Measurements from ENCODE around the gene MEIOC.
"Not testable (repeated sequence)": the region's sequence is repeated elsewhere in the genome, so short reads cannot be mapped to it uniquely, and the experiment has no call there.

Gene MEIOC

DNA sequence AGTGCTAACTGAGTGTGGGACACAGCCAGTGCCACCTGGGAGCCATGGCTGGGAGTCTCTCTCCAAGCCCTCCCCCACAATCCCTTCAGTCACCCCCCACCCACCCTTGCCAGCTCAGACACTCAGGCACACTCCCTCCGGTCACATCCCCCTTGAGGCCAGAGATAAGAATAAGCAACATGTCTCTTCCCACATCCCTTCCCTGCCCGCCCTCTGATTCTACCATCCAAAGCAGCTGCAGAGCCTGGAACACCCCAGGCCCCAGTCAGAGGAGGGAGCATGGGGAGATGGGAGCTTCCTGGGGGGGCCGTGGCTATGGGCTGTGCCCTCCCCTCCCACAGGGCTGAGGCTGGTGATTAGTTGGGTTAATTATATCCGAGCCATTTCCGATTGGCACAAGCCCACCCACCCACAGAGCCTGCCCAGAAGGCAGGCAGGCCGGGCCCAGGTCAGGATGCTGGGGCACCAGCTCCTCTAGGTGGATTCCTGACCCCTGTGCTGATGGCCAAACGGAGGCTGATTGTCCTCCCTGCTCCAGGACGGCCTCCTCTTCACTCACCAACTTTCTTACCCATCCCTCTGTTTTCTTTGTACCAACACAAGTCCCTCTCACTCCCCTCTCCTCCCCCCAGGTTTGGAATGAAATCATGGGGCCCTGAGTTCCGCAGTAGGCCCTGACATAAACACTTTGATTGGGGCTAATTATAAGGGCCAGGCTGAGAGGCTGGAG lies 28.6 kb upstream of the MEIOC start:
- FAIRE-seq (no peak), DNase-seq (ENCODE audit: insufficient read length, low spot score) (no peak)
- TF ChIP-seq PAX5 (IDR thresholded peaks at IDR 0.05; ENCODE audit: insufficient read depth, low read length, severe bottlenecking) (no peak), TAF1 (IDR thresholded peaks at IDR 0.05; ENCODE audit: low read depth, low read length) (no peak), POLR2A (IDR thresholded peaks at IDR 0.05; ENCODE audit: low read depth, low read length) (no peak), POLR2AphosphoS5 (IDR thresholded peaks at IDR 0.05; ENCODE audit: low read depth, low read length) (no peak), POU2F2 (IDR thresholded peaks at IDR 0.05; ENCODE audit: low read depth, low read length) (no peak), SPI1 (IDR thresholded peaks at IDR 0.05; ENCODE audit: low read depth, low read length) (no peak)

- TF ChIP-seq PAX5 (IDR thresholded peaks at IDR 0.05; ENCODE audit: insufficient read depth, low read length, severe bottlenecking) (no peak), SPI1 (IDR thresholded peaks at IDR 0.05; ENCODE audit: low read depth, low read length) (no peak), POLR2AphosphoS5 (IDR thresholded peaks at IDR 0.05; ENCODE audit: low read depth, low read length) (no peak), TAF1 (IDR thresholded peaks at IDR 0.05; ENCODE audit: low read depth, low read length) (no peak), POLR2A (IDR thresholded peaks at IDR 0.05; ENCODE audit: low read depth, low read length) (no peak), POU2F2 (IDR thresholded peaks at IDR 0.05; ENCODE audit: low read depth, low read length) (no peak)
- peak; percentile 31 for FAIRE-seq
- DNase-seq (ENCODE audit: insufficient read length, low spot score) = no peak
These were observed 27.8 kb upstream of the MEIOC start for GRCh38 chr17:44628243-44629188.

GRCh38 chr17:44629314-44629713 lies 27.0 kb upstream of the MEIOC start:
- DNase-seq (ENCODE audit: insufficient read length, low spot score) (no peak), FAIRE-seq (no peak)
- TF ChIP-seq POLR2A (IDR thresholded peaks at IDR 0.05; ENCODE audit: low read depth, low read length) = no peak
- no peak for TF ChIP-seq PAX5 (IDR thresholded peaks at IDR 0.05; ENCODE audit: insufficient read depth, low read length, severe bottlenecking)
- TF ChIP-seq POLR2AphosphoS5 (IDR thresholded peaks at IDR 0.05; ENCODE audit: low read depth, low read length) = no peak
- no peak for TF ChIP-seq POU2F2 (IDR thresholded peaks at IDR 0.05; ENCODE audit: low read depth, low read length)
- TF ChIP-seq SPI1 (IDR thresholded peaks at IDR 0.05; ENCODE audit: low read depth, low read length) = no peak
- TF ChIP-seq TAF1 (IDR thresholded peaks at IDR 0.05; ENCODE audit: low read depth, low read length) = no peak

DNA sequence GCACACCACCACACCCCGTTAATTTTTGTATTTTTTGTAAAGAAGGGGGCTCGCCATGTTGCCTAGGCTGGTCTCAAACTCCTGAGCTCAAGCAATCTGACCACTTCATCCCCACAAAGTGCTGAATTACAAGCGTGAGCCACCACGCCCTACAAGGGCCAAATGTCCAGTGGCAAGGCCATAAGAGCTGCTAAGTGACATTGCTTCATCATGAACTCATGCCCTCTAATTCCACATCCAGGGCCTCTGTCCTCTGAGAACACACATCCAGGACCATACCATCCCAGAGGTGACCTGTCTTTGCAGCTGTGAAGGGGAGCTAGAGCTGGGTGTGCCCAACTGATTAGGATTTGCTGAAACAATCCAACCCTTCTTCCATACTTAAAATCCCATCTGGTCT lies 25.6 kb upstream of the MEIOC start:
- no peak for TF ChIP-seq POLR2AphosphoS5 (IDR thresholded peaks at IDR 0.05; ENCODE audit: low read depth, low read length)
- no peak for TF ChIP-seq TAF1 (IDR thresholded peaks at IDR 0.05; ENCODE audit: low read depth, low read length)
- TF ChIP-seq PAX5 (IDR thresholded peaks at IDR 0.05; ENCODE audit: insufficient read depth, low read length, severe bottlenecking) = no peak
- TF ChIP-seq POLR2A (IDR thresholded peaks at IDR 0.05; ENCODE audit: low read depth, low read length) = no peak
- TF ChIP-seq POU2F2 (IDR thresholded peaks at IDR 0.05; ENCODE audit: low read depth, low read length) = no peak
- TF ChIP-seq SPI1 (IDR thresholded peaks at IDR 0.05; ENCODE audit: low read depth, low read length) = no peak
- no peak for FAIRE-seq
- DNase-seq (ENCODE audit: insufficient read length, low spot score) = no peak

DNA sequence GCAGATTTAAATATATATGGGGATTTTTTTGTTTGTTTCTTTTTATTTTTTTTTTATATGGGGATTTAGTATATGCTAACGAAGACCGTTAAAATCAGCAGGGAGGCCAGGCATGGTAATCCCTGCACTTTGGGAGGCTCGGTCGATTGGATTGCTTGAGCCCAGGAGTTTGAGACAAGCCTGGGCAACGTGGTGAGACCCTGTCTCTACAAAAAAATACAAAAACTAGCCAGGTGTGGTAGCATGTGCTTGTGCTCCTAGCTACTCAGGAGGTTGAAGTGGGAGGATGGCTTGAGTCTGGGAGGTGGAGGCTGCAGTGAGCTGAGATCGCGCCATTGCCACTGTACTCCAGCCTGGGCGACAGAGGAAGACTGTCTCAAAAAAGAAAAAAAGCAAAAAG lies 22.3 kb upstream of the MEIOC start:
- FAIRE-seq (no peak), DNase-seq (ENCODE audit: insufficient read length, low spot score) (no peak)
- TF ChIP-seq TAF1 (IDR thresholded peaks at IDR 0.05; ENCODE audit: low read depth, low read length) (no peak), POLR2A (IDR thresholded peaks at IDR 0.05; ENCODE audit: low read depth, low read length) (no peak), SPI1 (IDR thresholded peaks at IDR 0.05; ENCODE audit: low read depth, low read length) (no peak), PAX5 (IDR thresholded peaks at IDR 0.05; ENCODE audit: insufficient read depth, low read length, severe bottlenecking) (no peak), POU2F2 (IDR thresholded peaks at IDR 0.05; ENCODE audit: low read depth, low read length) (no peak)

- not testable (repeated sequence) for FAIRE-seq; DNase-seq (ENCODE audit: insufficient read length, low spot score)
These were observed 21.9 kb upstream of the MEIOC start for GRCh38 chr17:44634401-44634800.

DNA sequence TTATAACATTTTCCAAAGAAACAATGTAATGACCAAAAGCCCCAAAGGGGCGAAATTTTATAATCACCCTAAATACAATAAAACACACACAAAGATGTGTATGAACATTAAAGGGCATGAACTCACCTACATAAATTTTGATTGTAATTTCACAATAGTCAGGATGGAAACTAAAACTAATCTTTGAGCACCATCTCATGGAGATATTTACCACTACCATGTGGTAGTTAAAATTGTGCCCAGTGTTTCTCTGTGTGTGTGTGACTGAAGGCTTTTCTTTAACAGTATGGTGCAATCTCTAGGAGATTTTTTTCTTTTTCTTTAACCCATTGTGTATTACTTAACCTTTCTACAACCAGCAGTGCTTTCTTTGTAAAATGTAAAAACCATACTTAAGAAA lies 19.7 kb upstream of the MEIOC start:
- no peak for DNase-seq (ENCODE audit: insufficient read length, low spot score)
- TF ChIP-seq POLR2AphosphoS5 (IDR thresholded peaks at IDR 0.05; ENCODE audit: low read depth, low read length) (no peak), PAX5 (IDR thresholded peaks at IDR 0.05; ENCODE audit: insufficient read depth, low read length, severe bottlenecking) (no peak), SPI1 (IDR thresholded peaks at IDR 0.05; ENCODE audit: low read depth, low read length) (no peak), POLR2A (IDR thresholded peaks at IDR 0.05; ENCODE audit: low read depth, low read length) (no peak), TAF1 (IDR thresholded peaks at IDR 0.05; ENCODE audit: low read depth, low read length) (no peak), POU2F2 (IDR thresholded peaks at IDR 0.05; ENCODE audit: low read depth, low read length) (no peak)
- FAIRE-seq = no peak

GRCh38 chr17:44637066-44637465 lies 19.2 kb upstream of the MEIOC start:
- DNase-seq (ENCODE audit: insufficient read length, low spot score) = no peak
- FAIRE-seq = no peak
- TF ChIP-seq SPI1 (IDR thresholded peaks at IDR 0.05; ENCODE audit: low read depth, low read length) = no peak
- TF ChIP-seq TAF1 (IDR thresholded peaks at IDR 0.05; ENCODE audit: low read depth, low read length) = no peak
- TF ChIP-seq POLR2A (IDR thresholded peaks at IDR 0.05; ENCODE audit: low read depth, low read length) = no peak
- no peak for TF ChIP-seq POLR2AphosphoS5 (IDR thresholded peaks at IDR 0.05; ENCODE audit: low read depth, low read length)
- TF ChIP-seq POU2F2 (IDR thresholded peaks at IDR 0.05; ENCODE audit: low read depth, low read length) = no peak
- no peak for TF ChIP-seq PAX5 (IDR thresholded peaks at IDR 0.05; ENCODE audit: insufficient read depth, low read length, severe bottlenecking)

GRCh38 chr17:44642834-44643233 lies 13.4 kb upstream of the MEIOC start:
- TF ChIP-seq POLR2A (IDR thresholded peaks at IDR 0.05; ENCODE audit: low read depth, low read length) (no peak), SPI1 (IDR thresholded peaks at IDR 0.05; ENCODE audit: low read depth, low read length) (no peak), TAF1 (IDR thresholded peaks at IDR 0.05; ENCODE audit: low read depth, low read length) (no peak), POLR2AphosphoS5 (IDR thresholded peaks at IDR 0.05; ENCODE audit: low read depth, low read length) (no peak), PAX5 (IDR thresholded peaks at IDR 0.05; ENCODE audit: insufficient read depth, low read length, severe bottlenecking) (no peak), POU2F2 (IDR thresholded peaks at IDR 0.05; ENCODE audit: low read depth, low read length) (no peak)
- no peak for FAIRE-seq
- no peak for DNase-seq (ENCODE audit: insufficient read length, low spot score)

Measured in GM12891 (cell line).